H1 (cell line): Measurements from ENCODE around the gene KLKB1. TPM values are rescaled to one million over a fixed set of nuclear protein-coding genes. Genes with fewer than 3 reads are reported as not detected.

Experiments
- KDM4A ChIP-seq: IDR thresholded peaks from one replicate; pipeline ENCODE4 v1.7.1; 2012; ENCODE audit warnings: low read depth, mild to moderate bottlenecking, moderate library complexity, low read length, inconsistent platforms; ENCODE audit not compliant: severe bottlenecking
- RXRA ChIP-seq: IDR thresholded peaks from 2 replicates; pipeline ENCODE4 v1.6.1; 2011; ENCODE audit warnings: low read depth, mild to moderate bottlenecking, low read length, moderate library complexity; ENCODE audit not compliant: insufficient read depth
- polyA plus RNA-seq, 7 experiments: library from polyadenylated mRNA; depleted of rRNA in 3 of 7; stranded (reverse) in 5 of 7; unstranded in 2 of 7; fragments of >200 nt in 5 of 7; fragments of 200-250 nt in 2 of 7; gene quantifications; 1 replicate in 5 of 7; 2 replicates in 1 of 7; 4 replicates in 1 of 7; pipeline versions ENCODE4 v1.2.1 to v1.2.3, GENCODE V29; 2011 to 2013; ENCODE audit warnings: missing spikeins in 2 of 7, mixed read lengths in 2 of 7
- total RNA-seq: library from RNA; stranded (reverse); fragmentation: NEBNext Ultra II Directional; extraction: Animal tissue kit (Norgen Biotek cat#: 25700); gene quantifications from 2 replicates; pipeline ENCODE4 v1.2.1, GENCODE V29; 2021

The KLKB1 gene
- total and polyA plus RNA-seq, 2 of the 8 experiments (the other 6 are each of a cell fraction or from before 2014, with no cell fraction given), result 12.0 to 20.9 TPM

GRCh38 chr4:186258216-186258811 is 31.0 kb downstream of the KLKB1 start (continued):
- TF ChIP-seq RXRA, result no peak
- no peak for TF ChIP-seq KDM4A
